GM23338 (cell line): ENCODE data around the gene MED1. TPM values are rescaled to one million over a fixed set of nuclear protein-coding genes. Genes with fewer than 3 reads are reported as not detected.

Experiments
- ATAC-seq: fragments of 200-7000 bp; cut with Tn5 transposase; 3 replicates; pipeline ENCODE4 v1.9.1; 2020
- DNase-seq: peaks from one replicate; pipeline ENCODE4 v3.0.0-alpha.2; 2015; ENCODE audit warnings: low spot score
- H2AFZ ChIP-seq: fragments of 200-600 bp; sonication (generic); 2 replicates; pipeline ENCODE4 v1.8.0; 2016; ENCODE audit warnings: antibody characterized with exemption, mild to moderate bottlenecking, moderate library complexity
- H3F3A ChIP-seq: fragments of 200-600 bp; sonication (generic); replicated peaks from 2 replicates; pipeline ENCODE4 v1.8.0; 2017; ENCODE audit warnings: antibody characterized with exemption, mixed run types, low read depth
- H3K27ac ChIP-seq: fragments of 200-600 bp; sonication (generic); 2 replicates; pipeline ENCODE4 v1.6.1; 2016; ENCODE audit warnings: low read depth
- H3K27me3 ChIP-seq: fragments of 200-600 bp; sonication (generic); 2 replicates; pipeline ENCODE4 v1.8.0; 2016; ENCODE audit warnings: mild to moderate bottlenecking, mixed run types, moderate library complexity; ENCODE audit not compliant: insufficient read depth
- H3K36me3 ChIP-seq: fragments of 200-600 bp; sonication (generic); 2 replicates; pipeline ENCODE4 v1.8.0; 2016; ENCODE audit warnings: mild to moderate bottlenecking; ENCODE audit not compliant: insufficient read depth
- H3K4me1 ChIP-seq: fragments of 200-600 bp; sonication (generic); 2 replicates; pipeline ENCODE4 v1.8.0; 2016; ENCODE audit warnings: mild to moderate bottlenecking, moderate library complexity; ENCODE audit not compliant: insufficient read depth
- H3K4me2 ChIP-seq: fragments of 200-600 bp; sonication (generic); 2 replicates; pipeline ENCODE4 v1.7.1; 2017; ENCODE audit warnings: mixed run types
- H3K4me3 ChIP-seq: fragments of 200-600 bp; sonication (generic); 2 replicates; pipeline ENCODE4 v1.6.1; 2016; ENCODE audit warnings: mixed run types
- H3K79me2 ChIP-seq: fragments of 200-600 bp; sonication (generic); replicated peaks from 2 replicates; pipeline ENCODE4 v1.8.0; 2017; ENCODE audit warnings: mild to moderate bottlenecking; ENCODE audit not compliant: insufficient read depth
- H3K9me2 ChIP-seq: fragments of 200-600 bp; sonication (generic); 2 replicates; pipeline ENCODE4 v1.8.0; 2017; ENCODE audit not compliant: insufficient read depth
- H4K20me1 ChIP-seq: fragments of 200-600 bp; sonication (generic); replicated peaks from 2 replicates; pipeline ENCODE4 v1.8.0; 2017; ENCODE audit warnings: mild to moderate bottlenecking; ENCODE audit not compliant: insufficient read depth
- H3K27ac Mint-ChIP-seq: 2 replicates; pipeline ENCODE4 v1.8.0; 2020; ENCODE audit warnings: inconsistent platforms, mild to moderate bottlenecking, moderate library complexity, mixed read lengths
- H3K27me3 Mint-ChIP-seq: 3 replicates; pipeline ENCODE4 v1.8.0; 2022; ENCODE audit warnings: low read depth, mild to moderate bottlenecking, moderate library complexity, mixed read lengths, inconsistent platforms; ENCODE audit not compliant: insufficient read depth, poor library complexity
- H3K36me3 Mint-ChIP-seq: 3 replicates; pipeline ENCODE4 v1.8.0; 2021; ENCODE audit warnings: low read depth, mild to moderate bottlenecking, inconsistent platforms, moderate library complexity, mixed read lengths
- H3K4me1 Mint-ChIP-seq: 3 replicates; pipeline ENCODE4 v1.8.0; 2020; ENCODE audit warnings: mild to moderate bottlenecking, inconsistent platforms, mixed read lengths
- H3K4me3 Mint-ChIP-seq: 3 replicates; pipeline ENCODE4 v1.8.0; 2021; ENCODE audit warnings: moderate library complexity, mild to moderate bottlenecking, inconsistent platforms, mixed read lengths
- H3K9me3 Mint-ChIP-seq: 3 replicates; pipeline ENCODE4 v1.8.0; 2020; ENCODE audit warnings: moderate library complexity, mild to moderate bottlenecking, inconsistent platforms, mixed read lengths
- CREB1 ChIP-seq: fragments of 250-450 bp; sonication (Bioruptor Pico); IDR thresholded peaks from 2 replicates; pipeline ENCODE4 v1.5.0; 2020; ENCODE audit warnings: low read depth, mild to moderate bottlenecking, moderate library complexity
- EZH2 ChIP-seq: fragments of 200-600 bp; sonication (generic); IDR thresholded peaks from one replicate; pipeline ENCODE4 v1.8.0; 2017; ENCODE audit warnings: antibody characterized with exemption, mild to moderate bottlenecking, low read depth; ENCODE audit not compliant: unreplicated experiment
- NANOG ChIP-seq: IDR thresholded peaks from 2 replicates; pipeline ENCODE4 v1.6.1; 2016; ENCODE audit warnings: antibody characterized with exemption, borderline replicate concordance
- POLR2AphosphoS5 ChIP-seq: IDR thresholded peaks from 2 replicates; pipeline ENCODE4 v1.6.1; 2016; ENCODE audit warnings: antibody characterized with exemption, low read depth
- polyA plus RNA-seq: library from polyadenylated mRNA; unstranded; fragments of >200 nt; fragmentation: Nextera tagmentation; extraction: Ambion mirVana; gene quantifications from 2 replicates; pipeline ENCODE4 v1.2.1, GENCODE V29; 2016
- total RNA-seq: library from RNA; depleted of rRNA; stranded (reverse); fragments of >200 nt; shearing (Covaris generic); gene quantifications from 2 replicates; pipeline ENCODE4 v1.2.3, GENCODE V29; 2014
- TF ChIP-seq, protein P1 (sequence below): IDR thresholded peaks from 2 replicates; pipeline ENCODE4 v1.6.1; 2016; ENCODE audit warnings: antibody characterized with exemption
- TF ChIP-seq, protein P2 (sequence below): fragments of 250-450 bp; sonication (Bioruptor Pico); IDR thresholded peaks from 2 replicates; pipeline ENCODE4 v1.5.0; 2020; ENCODE audit warnings: mild to moderate bottlenecking, moderate library complexity
- TF ChIP-seq, protein P3 (sequence below), 2 experiments: fragments of 200-600 bp in 1 of 2; sonication (generic) in 1 of 2; conservative IDR thresholded peaks; 2 replicates each; pipeline versions ENCODE4 v1.5.1 to v1.6.1; 2016 to 2017; ENCODE audit warnings: antibody characterized with exemption in 2 of 2, low read depth in 2 of 2, mild to moderate bottlenecking in 2 of 2, moderate library complexity in 1 of 2

MED1 gene
- total and polyA plus RNA-seq, 2 experiments from 2014 or later: 19.0 to 42.3 TPM

DNA sequence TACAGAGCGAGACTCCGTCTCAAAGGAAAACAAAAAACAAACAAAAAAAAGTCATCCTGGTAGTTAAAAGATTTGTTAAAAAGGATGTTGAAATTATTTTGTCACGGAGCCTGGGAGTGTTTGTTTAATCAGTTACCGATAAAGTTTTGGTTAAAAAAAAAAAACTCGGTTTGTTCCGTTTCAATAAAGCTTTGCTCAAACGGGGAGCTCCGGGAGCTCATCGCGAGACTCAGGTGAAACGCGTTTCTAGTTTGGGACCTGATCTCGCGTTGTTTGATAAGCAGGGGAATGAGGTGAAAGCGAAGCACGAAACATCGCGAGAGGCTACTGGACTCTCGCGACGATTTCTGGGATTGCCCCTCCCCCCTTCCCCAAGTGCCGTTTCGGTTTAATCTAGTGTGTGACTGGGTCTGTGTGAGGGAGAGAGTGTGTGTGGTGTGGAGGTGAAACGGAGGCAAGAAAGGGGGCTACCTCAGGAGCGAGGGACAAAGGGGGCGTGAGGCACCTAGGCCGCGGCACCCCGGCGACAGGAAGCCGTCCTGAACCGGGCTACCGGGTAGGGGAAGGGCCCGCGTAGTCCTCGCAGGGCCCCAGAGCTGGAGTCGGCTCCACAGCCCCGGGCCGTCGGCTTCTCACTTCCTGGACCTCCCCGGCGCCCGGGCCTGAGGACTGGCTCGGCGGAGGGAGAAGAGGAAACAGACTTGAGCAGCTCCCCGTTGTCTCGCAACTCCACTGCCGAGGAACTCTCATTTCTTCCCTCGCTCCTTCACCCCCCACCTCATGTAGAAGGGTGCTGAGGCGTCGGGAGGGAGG lies 10.3 kb upstream of the MED1 start, which contains the start of gene CDK12:
CDK12 (plus strand) TSS at position 374 of the 813 bp plus-strand sequence. CDS start 586 bp downstream, outside the sequence.
- Histone ChIP-seq H3K9me2 (no peaks in the 10 kb centered on the region), H3F3A (0 out of 2 replicates have a peak, but pooled peaks cover 4% of the 10 kb centered on the region), H4K20me1 (peaks cover 39% of the 10 kb centered on the region), H3K79me2 (peaks cover 44% of the 10 kb centered on the region), H3K4me1 (peaks cover 15% of the 10 kb centered on the region), H2AFZ (peak within 1 kb of the TSS; percentile 70), H3K4me3 (peak within 1 kb of the TSS; percentile 98), H3K27me3 (no peaks in the 10 kb centered on the region), H3K4me2 (peak within 1 kb of the TSS; percentile 100), H3K36me3 (no peaks in the 10 kb centered on the region), H3K27ac (peak within 1 kb of the TSS; percentile 86)
- Mint-ChIP-seq H3K36me3 (peaks cover 23% of the 10 kb centered on the region; the same call in 2 of the 3 replicates), H3K27ac (peak within 1 kb of the TSS; percentile 99), H3K27me3 (peaks cover 12% of the 10 kb centered on the region), H3K4me3 (peak within 1 kb of the TSS; percentile 89), H3K4me1 (peaks cover 3% of the 10 kb centered on the region; the same call in 2 of the 3 replicates), H3K9me3 (no peaks in the 10 kb centered on the region)
- TF ChIP-seq POLR2AphosphoS5 (peak; percentile 99), CREB1 (CRISPR knock-in tag) (peak; percentile 36; the same call in 1 of the 2 replicates), NANOG (no peak), EZH2 (no peak)
- TF ChIP-seq, protein P1, sequence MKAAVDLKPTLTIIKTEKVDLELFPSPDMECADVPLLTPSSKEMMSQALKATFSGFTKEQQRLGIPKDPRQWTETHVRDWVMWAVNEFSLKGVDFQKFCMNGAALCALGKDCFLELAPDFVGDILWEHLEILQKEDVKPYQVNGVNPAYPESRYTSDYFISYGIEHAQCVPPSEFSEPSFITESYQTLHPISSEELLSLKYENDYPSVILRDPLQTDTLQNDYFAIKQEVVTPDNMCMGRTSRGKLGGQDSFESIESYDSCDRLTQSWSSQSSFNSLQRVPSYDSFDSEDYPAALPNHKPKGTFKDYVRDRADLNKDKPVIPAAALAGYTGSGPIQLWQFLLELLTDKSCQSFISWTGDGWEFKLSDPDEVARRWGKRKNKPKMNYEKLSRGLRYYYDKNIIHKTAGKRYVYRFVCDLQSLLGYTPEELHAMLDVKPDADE: no peak; the same call in 1 of the 2 replicates
- TF ChIP-seq, protein P2, sequence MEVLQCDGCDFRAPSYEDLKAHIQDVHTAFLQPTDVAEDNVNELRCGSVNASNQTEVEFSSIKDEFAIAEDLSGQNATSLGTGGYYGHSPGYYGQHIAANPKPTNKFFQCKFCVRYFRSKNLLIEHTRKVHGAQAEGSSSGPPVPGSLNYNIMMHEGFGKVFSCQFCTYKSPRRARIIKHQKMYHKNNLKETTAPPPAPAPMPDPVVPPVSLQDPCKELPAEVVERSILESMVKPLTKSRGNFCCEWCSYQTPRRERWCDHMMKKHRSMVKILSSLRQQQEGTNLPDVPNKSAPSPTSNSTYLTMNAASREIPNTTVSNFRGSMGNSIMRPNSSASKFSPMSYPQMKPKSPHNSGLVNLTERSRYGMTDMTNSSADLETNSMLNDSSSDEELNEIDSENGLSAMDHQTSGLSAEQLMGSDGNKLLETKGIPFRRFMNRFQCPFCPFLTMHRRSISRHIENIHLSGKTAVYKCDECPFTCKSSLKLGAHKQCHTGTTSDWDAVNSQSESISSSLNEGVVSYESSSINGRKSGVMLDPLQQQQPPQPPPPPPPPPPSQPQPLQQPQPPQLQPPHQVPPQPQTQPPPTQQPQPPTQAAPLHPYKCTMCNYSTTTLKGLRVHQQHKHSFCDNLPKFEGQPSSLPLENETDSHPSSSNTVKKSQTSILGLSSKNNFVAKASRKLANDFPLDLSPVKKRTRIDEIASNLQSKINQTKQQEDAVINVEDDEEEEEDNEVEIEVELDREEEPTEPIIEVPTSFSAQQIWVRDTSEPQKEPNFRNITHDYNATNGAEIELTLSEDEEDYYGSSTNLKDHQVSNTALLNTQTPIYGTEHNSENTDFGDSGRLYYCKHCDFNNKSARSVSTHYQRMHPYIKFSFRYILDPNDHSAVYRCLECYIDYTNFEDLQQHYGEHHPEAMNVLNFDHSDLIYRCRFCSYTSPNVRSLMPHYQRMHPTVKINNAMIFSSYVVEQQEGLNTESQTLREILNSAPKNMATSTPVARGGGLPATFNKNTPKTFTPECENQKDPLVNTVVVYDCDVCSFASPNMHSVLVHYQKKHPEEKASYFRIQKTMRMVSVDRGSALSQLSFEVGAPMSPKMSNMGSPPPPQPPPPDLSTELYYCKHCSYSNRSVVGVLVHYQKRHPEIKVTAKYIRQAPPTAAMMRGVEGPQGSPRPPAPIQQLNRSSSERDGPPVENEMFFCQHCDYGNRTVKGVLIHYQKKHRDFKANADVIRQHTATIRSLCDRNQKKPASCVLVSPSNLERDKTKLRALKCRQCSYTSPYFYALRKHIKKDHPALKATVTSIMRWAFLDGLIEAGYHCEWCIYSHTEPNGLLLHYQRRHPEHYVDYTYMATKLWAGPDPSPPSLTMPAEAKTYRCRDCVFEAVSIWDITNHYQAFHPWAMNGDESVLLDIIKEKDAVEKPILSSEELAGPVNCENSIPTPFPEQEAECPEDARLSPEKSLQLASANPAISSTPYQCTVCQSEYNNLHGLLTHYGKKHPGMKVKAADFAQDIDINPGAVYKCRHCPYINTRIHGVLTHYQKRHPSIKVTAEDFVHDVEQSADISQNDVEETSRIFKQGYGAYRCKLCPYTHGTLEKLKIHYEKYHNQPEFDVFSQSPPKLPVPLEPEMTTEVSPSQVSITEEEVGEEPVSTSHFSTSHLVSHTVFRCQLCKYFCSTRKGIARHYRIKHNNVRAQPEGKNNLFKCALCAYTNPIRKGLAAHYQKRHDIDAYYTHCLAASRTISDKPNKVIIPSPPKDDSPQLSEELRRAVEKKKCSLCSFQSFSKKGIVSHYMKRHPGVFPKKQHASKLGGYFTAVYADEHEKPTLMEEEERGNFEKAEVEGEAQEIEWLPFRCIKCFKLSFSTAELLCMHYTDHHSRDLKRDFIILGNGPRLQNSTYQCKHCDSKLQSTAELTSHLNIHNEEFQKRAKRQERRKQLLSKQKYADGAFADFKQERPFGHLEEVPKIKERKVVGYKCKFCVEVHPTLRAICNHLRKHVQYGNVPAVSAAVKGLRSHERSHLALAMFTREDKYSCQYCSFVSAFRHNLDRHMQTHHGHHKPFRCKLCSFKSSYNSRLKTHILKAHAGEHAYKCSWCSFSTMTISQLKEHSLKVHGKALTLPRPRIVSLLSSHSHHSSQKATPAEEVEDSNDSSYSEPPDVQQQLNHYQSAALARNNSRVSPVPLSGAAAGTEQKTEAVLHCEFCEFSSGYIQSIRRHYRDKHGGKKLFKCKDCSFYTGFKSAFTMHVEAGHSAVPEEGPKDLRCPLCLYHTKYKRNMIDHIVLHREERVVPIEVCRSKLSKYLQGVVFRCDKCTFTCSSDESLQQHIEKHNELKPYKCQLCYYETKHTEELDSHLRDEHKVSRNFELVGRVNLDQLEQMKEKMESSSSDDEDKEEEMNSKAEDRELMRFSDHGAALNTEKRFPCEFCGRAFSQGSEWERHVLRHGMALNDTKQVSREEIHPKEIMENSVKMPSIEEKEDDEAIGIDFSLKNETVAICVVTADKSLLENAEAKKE (CRISPR knock-in tag): no peak
- TF ChIP-seq, protein P3, sequence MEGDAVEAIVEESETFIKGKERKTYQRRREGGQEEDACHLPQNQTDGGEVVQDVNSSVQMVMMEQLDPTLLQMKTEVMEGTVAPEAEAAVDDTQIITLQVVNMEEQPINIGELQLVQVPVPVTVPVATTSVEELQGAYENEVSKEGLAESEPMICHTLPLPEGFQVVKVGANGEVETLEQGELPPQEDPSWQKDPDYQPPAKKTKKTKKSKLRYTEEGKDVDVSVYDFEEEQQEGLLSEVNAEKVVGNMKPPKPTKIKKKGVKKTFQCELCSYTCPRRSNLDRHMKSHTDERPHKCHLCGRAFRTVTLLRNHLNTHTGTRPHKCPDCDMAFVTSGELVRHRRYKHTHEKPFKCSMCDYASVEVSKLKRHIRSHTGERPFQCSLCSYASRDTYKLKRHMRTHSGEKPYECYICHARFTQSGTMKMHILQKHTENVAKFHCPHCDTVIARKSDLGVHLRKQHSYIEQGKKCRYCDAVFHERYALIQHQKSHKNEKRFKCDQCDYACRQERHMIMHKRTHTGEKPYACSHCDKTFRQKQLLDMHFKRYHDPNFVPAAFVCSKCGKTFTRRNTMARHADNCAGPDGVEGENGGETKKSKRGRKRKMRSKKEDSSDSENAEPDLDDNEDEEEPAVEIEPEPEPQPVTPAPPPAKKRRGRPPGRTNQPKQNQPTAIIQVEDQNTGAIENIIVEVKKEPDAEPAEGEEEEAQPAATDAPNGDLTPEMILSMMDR (conservative IDR thresholded peaks at IDR 0.05; ENCODE audit: low read depth in 2 of 2): no peak
- ATAC-seq (peak; percentile 85), DNase-seq (peak; percentile 100)
